Heart right ventricle (tissue), 16 donors: ENCODE measurements around the gene DMRT3. TPM values are rescaled to one million over a fixed set of nuclear protein-coding genes. Genes with fewer than 3 reads are reported as not detected.
A peak's percentile ranks its signal among the peaks of the same experiment; 100 is the strongest.

ENCODE experiments used
- ATAC-seq, 8 donors: fragments of 200-7000 bp; cut with Tn5 transposase; one replicate each; pipeline ENCODE4 v1.9.1; 2020; ENCODE audit warnings: mild to moderate bottlenecking in 8 of 8, moderate library complexity in 8 of 8, moderate number of reproducible peaks in 1 of 8
- DNase-seq, 2 donors: peaks; one replicate each; pipeline ENCODE4 v3.0.0-alpha.2; 2020
- H3K27ac ChIP-seq, 10 donors: fragments of 200-600 bp; sonication (generic) in 2 of 10; one replicate each; pipeline versions ENCODE4 v1.5.0 to v1.8.0; 2020 to 2022; ENCODE audit warnings: mild to moderate bottlenecking in 3 of 10
- H3K27me3 ChIP-seq, 7 donors: fragments of 200-600 bp; one replicate each; pipeline ENCODE4 v1.8.0; 2021 to 2022; ENCODE audit warnings: mild to moderate bottlenecking in 2 of 7
- H3K36me3 ChIP-seq, 9 donors: fragments of 200-600 bp; sonication (generic) in 1 of 9; one replicate each; pipeline versions ENCODE4 v1.5.0 to v1.8.0; 2020 to 2022; ENCODE audit warnings: mild to moderate bottlenecking in 2 of 9
- H3K4me1 ChIP-seq, 9 donors: fragments of 200-600 bp; sonication (generic) in 1 of 9; one replicate each; pipeline versions ENCODE4 v1.5.0 to v1.8.0; 2020 to 2022; ENCODE audit warnings: mild to moderate bottlenecking in 4 of 9
- H3K4me3 ChIP-seq, 10 donors: fragments of 200-600 bp; sonication (generic) in 2 of 10; one replicate each; pipeline versions ENCODE4 v1.5.0 to v1.8.0; 2020 to 2022; ENCODE audit warnings: mild to moderate bottlenecking in 7 of 10, moderate library complexity in 2 of 10
- H3K9me3 ChIP-seq, 11 donors: fragments of 200-600 bp in 10 of 11; sonication (generic) in 2 of 11; one replicate each; pipeline versions ENCODE4 v1.5.0 to v1.8.0; 2013 to 2022; ENCODE audit warnings: mild to moderate bottlenecking in 2 of 11, control low read depth in 1 of 11, moderate library complexity in 1 of 11
- WGBS, 2 donors: extraction: QIAGEN DNeasy Blood & Tissue Kit; methylation state at CpG; one replicate each; pipeline ENCODE4 v1.1.7; 2013; ENCODE audit warnings: inconsistent platforms in 1 of 2; 5-methylcytosine and 5-hydroxymethylcytosine counted together
- intact Hi-C, 10 donors: fragments of 100-400 bp; cut with DNase I; formaldehyde crosslinking; loops; one replicate each; pipeline versions ENCODE4 v1.11.1 to v1.14.2; 2022
- polyA plus RNA-seq, 2 donors: library from polyadenylated mRNA; stranded (reverse); fragments of 200-250 nt; gene quantifications; one replicate each; pipeline ENCODE4 v1.2.3, GENCODE V29; 2013
- total RNA-seq, 10 donors: library from RNA; stranded (reverse); fragmentation: NEBNext Ultra II Directional in 3 of 10; extraction: Animal tissue kit (Norgen Biotek cat#: 25700) in 3 of 10; gene quantifications; one replicate each; pipeline versions ENCODE4 v1.2.1 to v1.2.4, GENCODE V29; 2021 to 2023
- TF ChIP-seq, protein P1 (sequence below), 9 donors: fragments of 200-600 bp; sonication (generic) in 2 of 9; IDR thresholded peaks; one replicate each; pipeline versions ENCODE4 v1.5.0 to v1.8.0; 2021 to 2022; ENCODE audit warnings: antibody characterized with exemption in 9 of 9, mild to moderate bottlenecking in 5 of 9, moderate library complexity in 1 of 9
- donor health status: Arrhythmogenic right ventricular cardiomyopathy.
- donor health status: ischemic (EF 13 %, LVEDD 7.1; RV severe dilation, severe dysfunction).
- donor health status: healthy with polysubstance abuse.
- donor health status: DM: no; HTN: yes; CAD: no.
- donor health status: DM: no; HTN: no; CAD: no.
- donor health status: ischemic (EF 25% LVEDD 6.9; RV normal size, moderate dysfunction).
- donor health status: ischemic (EF 25% LVEDD 5.7; RV mildly dilated, moderate dysfunction).
- donor health status: healthy.
- donor health status: DM: yes; HTN: yes; CAD: no.
- donor health status: Ischemic cardiomyopathy.
- donor health status: ischemic (EF 35%, LVEDD 5.7; RV mildly dilated, moderate dysfunction).
- donor health status: nonischemic (EF 11% LVEDD 7.7; RV severe dilation, severe dysfunction).
- donor health status: DM: yes; HTN: yes; CAD: no.
- donor health status: PGD.
- donor health status: ischemic (EF 29% LVEDD 5.4; RV normal size, mild dysfunction).
- donor health status: nonischemic (EF 23%, LVEDD 6.1; RV moderate dilation, normal function).

DMRT3 gene
- total and polyA plus RNA-seq, 12 donors: not detected

DNA sequence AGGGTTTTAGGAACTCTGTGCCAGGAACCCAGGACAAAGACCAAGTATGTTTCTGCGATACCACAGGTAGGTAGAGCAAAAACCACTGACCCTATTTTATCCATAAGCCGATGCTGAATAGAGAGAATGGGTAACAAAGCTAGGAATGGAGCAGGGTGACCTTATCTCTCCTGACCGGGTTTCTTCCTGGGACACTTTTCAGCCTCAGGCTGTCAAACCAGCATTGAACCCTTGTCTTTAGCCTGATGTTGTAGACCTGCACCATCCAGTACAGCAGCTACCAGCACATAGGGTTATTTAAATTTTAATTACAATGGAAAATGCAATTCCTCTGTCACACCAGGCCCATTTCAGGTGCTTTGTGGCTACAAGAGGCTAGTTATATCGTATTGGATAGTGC lies 43.1 kb upstream of the DMRT3 start:
- Histone ChIP-seq H3K4me1 (no peaks in the 10 kb centered on the region), H3K36me3 (no peaks in the 10 kb centered on the region), H3K4me3 (no peak overlapping the region), H3K27me3 (peaks cover 0 to 58% (median 42%) of the 10 kb centered on the region in 7 donors), H3K27ac (no peak overlapping the region), H3K9me3 (peaks cover 0 to 7% (median 0%) of the 10 kb centered on the region in 11 donors)
- DNase-seq: no peak
- TF ChIP-seq, protein P1, sequence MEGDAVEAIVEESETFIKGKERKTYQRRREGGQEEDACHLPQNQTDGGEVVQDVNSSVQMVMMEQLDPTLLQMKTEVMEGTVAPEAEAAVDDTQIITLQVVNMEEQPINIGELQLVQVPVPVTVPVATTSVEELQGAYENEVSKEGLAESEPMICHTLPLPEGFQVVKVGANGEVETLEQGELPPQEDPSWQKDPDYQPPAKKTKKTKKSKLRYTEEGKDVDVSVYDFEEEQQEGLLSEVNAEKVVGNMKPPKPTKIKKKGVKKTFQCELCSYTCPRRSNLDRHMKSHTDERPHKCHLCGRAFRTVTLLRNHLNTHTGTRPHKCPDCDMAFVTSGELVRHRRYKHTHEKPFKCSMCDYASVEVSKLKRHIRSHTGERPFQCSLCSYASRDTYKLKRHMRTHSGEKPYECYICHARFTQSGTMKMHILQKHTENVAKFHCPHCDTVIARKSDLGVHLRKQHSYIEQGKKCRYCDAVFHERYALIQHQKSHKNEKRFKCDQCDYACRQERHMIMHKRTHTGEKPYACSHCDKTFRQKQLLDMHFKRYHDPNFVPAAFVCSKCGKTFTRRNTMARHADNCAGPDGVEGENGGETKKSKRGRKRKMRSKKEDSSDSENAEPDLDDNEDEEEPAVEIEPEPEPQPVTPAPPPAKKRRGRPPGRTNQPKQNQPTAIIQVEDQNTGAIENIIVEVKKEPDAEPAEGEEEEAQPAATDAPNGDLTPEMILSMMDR (IDR thresholded peaks at IDR 0.05): no peak
- intact Hi-C loops: loop anchor here in 1 of 10 donors (10.0 kb wide), 1 partner anchor 61 kb away; no protein-coding TSS in a partner anchor
- no peak for ATAC-seq
- 77 to 86% methylated on average over 4 of the region's 4 CpGs for WGBS, 2 donors

DNA sequence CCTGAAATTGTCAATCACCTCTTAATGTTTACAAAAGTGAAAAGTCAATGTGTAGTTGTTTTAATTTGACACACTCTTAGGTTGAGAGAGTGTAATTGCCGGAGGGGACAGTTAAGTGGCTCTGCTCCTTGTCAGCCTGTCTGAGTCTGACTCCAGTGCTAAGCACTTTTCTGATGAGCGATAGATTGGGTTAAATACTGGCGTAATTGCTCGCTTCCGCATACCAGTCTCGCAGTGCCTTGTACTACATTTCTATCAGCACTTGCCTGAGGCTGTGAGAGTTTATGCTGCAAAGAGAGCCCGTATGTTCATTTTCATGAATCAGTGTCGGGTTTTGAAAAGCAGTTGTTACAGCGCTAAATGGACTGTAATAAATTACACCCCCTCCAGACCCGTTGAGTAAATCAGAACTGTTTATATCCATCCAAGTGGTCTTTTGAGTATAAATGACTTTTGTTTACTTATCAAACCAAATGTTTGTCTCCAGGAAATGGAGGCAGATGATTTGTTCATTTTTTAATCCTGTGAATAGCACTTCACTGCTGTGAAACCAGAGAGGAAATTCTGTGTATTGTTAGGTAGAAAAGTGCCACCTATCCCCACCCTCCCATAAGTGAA lies 41.0 kb upstream of the DMRT3 start:
- TF ChIP-seq, protein P1 (IDR thresholded peaks at IDR 0.05): no peak
- H3K36me3 ChIP-seq: no peaks in the 10 kb centered on the region
- ATAC-seq (peak in 1 of 8 donors; percentile 55), DNase-seq (no peak)
- peaks cover 0 to 76% (median 57%) of the 10 kb centered on the region in 7 donors for H3K27me3 ChIP-seq
- no peaks in the 10 kb centered on the region for H3K4me1 ChIP-seq
- H3K4me3 ChIP-seq: peak overlapping the region in 3 of 10 donors; percentile 4 to 12 (median 11)
- peaks cover 0 to 22% (median 0%) of the 10 kb centered on the region in 11 donors for H3K9me3 ChIP-seq
- 22 to 29% methylated on average over 10 of the region's 10 CpGs for WGBS, 2 donors
- intact Hi-C loops: loop anchor here in 1 of 10 donors (10.0 kb wide), 1 partner anchor 59 kb away; no protein-coding TSS in a partner anchor
- no peak overlapping the region for H3K27ac ChIP-seq

DNA sequence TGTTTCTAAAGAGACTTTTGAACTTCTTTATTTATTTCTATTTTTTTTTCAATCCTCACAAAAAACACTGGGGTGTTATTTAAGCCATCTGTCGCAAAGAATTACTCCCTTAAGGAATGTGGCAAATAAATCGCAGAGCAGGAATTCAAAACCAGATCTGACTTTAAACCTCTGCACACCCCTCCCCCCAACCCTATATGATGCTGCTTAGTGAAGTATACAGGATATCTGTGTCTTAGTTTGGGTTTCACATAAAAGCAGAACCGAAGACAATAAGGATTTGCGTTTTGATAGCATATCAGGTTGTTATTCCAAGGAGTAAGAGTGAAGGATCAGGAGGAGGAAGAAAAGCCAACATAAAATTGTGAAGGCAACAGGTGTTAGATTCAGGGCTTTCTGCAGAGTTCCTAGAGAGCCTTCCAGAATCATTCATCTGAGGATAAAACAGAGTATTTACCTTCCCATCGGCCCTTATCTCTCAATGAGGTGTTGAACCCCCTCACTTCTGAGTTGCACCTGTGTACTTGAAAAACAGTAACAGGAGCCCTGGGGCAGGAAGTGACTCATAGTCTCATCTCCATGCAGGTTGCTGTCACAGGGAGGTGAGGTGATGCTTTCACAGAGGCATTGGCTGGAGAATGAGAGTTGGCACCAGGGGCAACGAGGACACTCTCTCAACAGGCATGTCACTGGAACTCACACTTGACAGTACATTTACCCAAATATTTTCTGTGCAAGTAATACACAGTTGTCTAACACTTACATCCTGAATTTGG lies 33.5 kb upstream of the DMRT3 start:
- DNase-seq (no peak), ATAC-seq (no peak)
- Histone ChIP-seq H3K4me3 (no peak overlapping the region), H3K27me3 (peaks cover 0 to 63% (median 41%) of the 10 kb centered on the region in 7 donors), H3K36me3 (no peaks in the 10 kb centered on the region), H3K4me1 (no peaks in the 10 kb centered on the region), H3K27ac (no peak overlapping the region), H3K9me3 (peaks cover 0 to 16% (median 0%) of the 10 kb centered on the region in 11 donors)
- TF ChIP-seq, protein P1 (IDR thresholded peaks at IDR 0.05): no peak
- 58 to 68% methylated on average over 6 of the region's 6 CpGs for WGBS, 2 donors
- intact Hi-C loops: loop anchor here in 1 of 10 donors (5.0 kb wide), 1 partner anchor 94 kb away; no protein-coding TSS in a partner anchor

DNA sequence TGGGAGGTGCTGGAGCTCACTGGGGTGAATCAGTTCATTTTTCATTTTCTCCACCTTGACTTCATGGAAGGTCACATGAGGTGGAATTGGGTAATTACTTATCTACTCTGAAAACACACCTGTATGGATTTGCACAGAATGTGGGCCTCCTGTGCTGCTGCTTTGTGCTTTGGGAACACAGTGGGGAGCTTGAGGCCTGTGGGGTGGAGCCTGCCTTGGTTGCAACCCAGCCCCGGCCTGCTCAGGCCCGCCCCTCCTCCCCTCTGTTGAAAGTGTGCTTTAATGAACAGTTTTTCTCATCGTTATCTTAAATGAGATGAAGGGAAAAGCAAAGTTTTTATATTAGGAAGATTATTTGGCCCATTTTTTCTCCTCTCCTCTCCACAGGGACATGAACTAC lies 28.5 kb upstream of the DMRT3 start:
- no peaks in the 10 kb centered on the region for H3K36me3 ChIP-seq
- peaks cover 0 to 80% (median 51%) of the 10 kb centered on the region in 7 donors for H3K27me3 ChIP-seq
- ATAC-seq (no peak), DNase-seq (no peak)
- H3K27ac ChIP-seq: no peak overlapping the region
- TF ChIP-seq, protein P1 (IDR thresholded peaks at IDR 0.05): no peak
- WGBS, 2 donors: 75 to 84% methylated on average over 3 of the region's 3 CpGs
- H3K4me3 ChIP-seq: no peak overlapping the region
- H3K9me3 ChIP-seq: no peaks in the 10 kb centered on the region
- intact Hi-C loops: no loop called here
- H3K4me1 ChIP-seq: no peaks in the 10 kb centered on the region
